NCI-H2029 (cell line): ENCODE results near the gene ATM.
"Not testable (repeated sequence)": the region's sequence is repeated elsewhere in the genome, so short reads cannot be mapped to it uniquely, and the experiment has no call there.

Experiments used
- DNase-seq: peaks from one replicate; lab custom pipeline; 2025; lab: John Stamatoyannopoulos, UW

ATM gene

GRCh38 chr11:108286956-108287355 is 64.1 kb downstream of the ATM start:
- DNase-seq = no peak

- DNase-seq = not testable (repeated sequence)
These were observed 66.2 kb downstream of the ATM start for GRCh38 chr11:108289066-108289465.

- DNase-seq = peak; percentile 37
These were observed 66.8 kb downstream of the ATM start for GRCh38 chr11:108289699-108290098.

GRCh38 chr11:108293229-108293628 is 70.4 kb downstream of the ATM start:
- no peak for DNase-seq

GRCh38 chr11:108302121-108302785 is 79.4 kb downstream of the ATM start:
- DNase-seq = no peak

- DNase-seq = no peak
These were observed 84.9 kb downstream of the ATM start for GRCh38 chr11:108307751-108308150.

GRCh38 chr11:108313444-108313843 is 90.6 kb downstream of the ATM start:
- DNase-seq = no peak

GRCh38 chr11:108316061-108316460 is 93.2 kb downstream of the ATM start:
- no peak for DNase-seq

GRCh38 chr11:108319541-108320145 is 96.8 kb downstream of the ATM start:
- DNase-seq = no peak

- DNase-seq = no peak
These were observed 99.8 kb downstream of the ATM start for GRCh38 chr11:108322666-108323065.

GRCh38 chr11:108324587-108324986 is 101.7 kb downstream of the ATM start:
- DNase-seq = no peak

- no peak for DNase-seq
These were observed 110.6 kb downstream of the ATM start for GRCh38 chr11:108333403-108333899.

GRCh38 chr11:108338750-108339149 is 115.9 kb downstream of the ATM start:
- no peak for DNase-seq

- peak; percentile 5 for DNase-seq
These were observed 118.1 kb downstream of the ATM start for GRCh38 chr11:108340973-108341372.

GRCh38 chr11:108341654-108342053 is 118.8 kb downstream of the ATM start:
- no peak for DNase-seq

GRCh38 chr11:108343714-108344113 is 120.8 kb downstream of the ATM start:
- DNase-seq = no peak

GRCh38 chr11:108345767-108346166 is 122.9 kb downstream of the ATM start:
- DNase-seq = no peak

- DNase-seq = no peak
These were observed 123.6 kb downstream of the ATM start for GRCh38 chr11:108346451-108346850.

- no peak for DNase-seq
These were observed 128.6 kb downstream of the ATM start for GRCh38 chr11:108351468-108351867.

GRCh38 chr11:108364159-108364558 is 141.3 kb downstream of the ATM start:
- no peak for DNase-seq

- DNase-seq = no peak
These were observed 145.3 kb downstream of the ATM start for GRCh38 chr11:108368134-108368533.

GRCh38 chr11:108369064-108369463 is 146.2 kb downstream of the ATM start:
- no peak for DNase-seq

- no peak for DNase-seq
These were observed 147.4 kb downstream of the ATM start for GRCh38 chr11:108370315-108370714.

- no peak for DNase-seq
These were observed 148.1 kb downstream of the ATM start for GRCh38 chr11:108370990-108371389.
